ENCODE results near the gene MC1R. TPM values are rescaled to one million over a fixed set of nuclear protein-coding genes. Genes with fewer than 3 reads are reported as not detected.
A peak's percentile ranks its signal among the peaks of the same experiment; 100 is the strongest.

The MC1R gene
- total and polyA plus RNA-seq, 8 donors, result 1.3 to 11.3 (median 2.9) TPM

DNA sequence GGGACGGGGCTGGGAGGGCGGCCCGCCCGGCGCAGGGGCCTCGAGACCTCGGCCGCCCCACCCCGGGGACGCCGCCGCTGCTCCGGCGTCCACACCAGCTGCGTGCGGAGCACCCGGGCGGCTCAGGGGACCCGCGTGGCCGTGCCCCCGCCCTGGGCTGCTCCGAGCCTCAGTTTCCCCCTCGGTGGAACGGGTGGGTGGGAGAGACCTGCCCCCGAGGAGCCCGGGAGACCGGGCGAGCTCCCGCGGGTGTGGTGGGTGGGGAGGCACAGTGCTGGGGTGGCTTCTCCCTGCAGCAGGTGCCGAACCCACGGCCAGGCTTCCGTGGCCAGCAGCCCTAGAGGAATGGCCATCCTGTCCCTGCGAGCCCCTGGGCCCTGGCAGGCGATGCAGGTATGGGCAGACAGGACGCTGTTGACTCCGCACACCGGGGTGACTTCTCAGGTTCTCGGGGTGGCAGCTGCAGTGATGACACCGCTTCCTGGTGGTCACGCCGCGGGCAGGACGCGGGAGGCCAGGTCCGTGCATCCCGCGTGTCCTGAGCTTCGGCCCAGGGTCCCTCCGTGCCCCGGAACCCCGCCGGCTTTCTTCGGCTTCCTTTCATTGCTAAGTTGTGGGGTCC, 30.6 kb downstream of the MC1R start:
- Histone ChIP-seq H3K27ac (peak overlapping the region in 4 of 5 donors; percentile 9 to 77 (median 64)), H3K9me3 (no peaks in the 10 kb centered on the region), H3K27me3 (peaks cover 0 to 39% (median 0%) of the 10 kb centered on the region in 3 donors), H3K4me3 (peak overlapping the region; percentile 59 to 85 (median 70)), H3K36me3 (peaks cover 0 to 9% (median 3%) of the 10 kb centered on the region in 4 donors), H3K4me1 (peaks cover 18 to 26% (median 23%) of the 10 kb centered on the region in 4 donors)
- WGBS, 5 donors, result 19 to 74% (median 37%) methylated on average over 7 to 55 of the region's 55 CpGs
- DNase-seq, result no peak
- TF ChIP-seq POLR2AphosphoS5 (IDR thresholded peaks at IDR 0.05) (no peak), EP300 (IDR thresholded peaks at IDR 0.05) (no peak), POLR2A (IDR thresholded peaks at IDR 0.05) (no peak)
- TF ChIP-seq, protein P1, sequence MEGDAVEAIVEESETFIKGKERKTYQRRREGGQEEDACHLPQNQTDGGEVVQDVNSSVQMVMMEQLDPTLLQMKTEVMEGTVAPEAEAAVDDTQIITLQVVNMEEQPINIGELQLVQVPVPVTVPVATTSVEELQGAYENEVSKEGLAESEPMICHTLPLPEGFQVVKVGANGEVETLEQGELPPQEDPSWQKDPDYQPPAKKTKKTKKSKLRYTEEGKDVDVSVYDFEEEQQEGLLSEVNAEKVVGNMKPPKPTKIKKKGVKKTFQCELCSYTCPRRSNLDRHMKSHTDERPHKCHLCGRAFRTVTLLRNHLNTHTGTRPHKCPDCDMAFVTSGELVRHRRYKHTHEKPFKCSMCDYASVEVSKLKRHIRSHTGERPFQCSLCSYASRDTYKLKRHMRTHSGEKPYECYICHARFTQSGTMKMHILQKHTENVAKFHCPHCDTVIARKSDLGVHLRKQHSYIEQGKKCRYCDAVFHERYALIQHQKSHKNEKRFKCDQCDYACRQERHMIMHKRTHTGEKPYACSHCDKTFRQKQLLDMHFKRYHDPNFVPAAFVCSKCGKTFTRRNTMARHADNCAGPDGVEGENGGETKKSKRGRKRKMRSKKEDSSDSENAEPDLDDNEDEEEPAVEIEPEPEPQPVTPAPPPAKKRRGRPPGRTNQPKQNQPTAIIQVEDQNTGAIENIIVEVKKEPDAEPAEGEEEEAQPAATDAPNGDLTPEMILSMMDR (IDR thresholded peaks at IDR 0.05), result no peak
- intact Hi-C loops (cut with DNase I; ENCODE audit: low total_unique reads), result no loop called here

DNA sequence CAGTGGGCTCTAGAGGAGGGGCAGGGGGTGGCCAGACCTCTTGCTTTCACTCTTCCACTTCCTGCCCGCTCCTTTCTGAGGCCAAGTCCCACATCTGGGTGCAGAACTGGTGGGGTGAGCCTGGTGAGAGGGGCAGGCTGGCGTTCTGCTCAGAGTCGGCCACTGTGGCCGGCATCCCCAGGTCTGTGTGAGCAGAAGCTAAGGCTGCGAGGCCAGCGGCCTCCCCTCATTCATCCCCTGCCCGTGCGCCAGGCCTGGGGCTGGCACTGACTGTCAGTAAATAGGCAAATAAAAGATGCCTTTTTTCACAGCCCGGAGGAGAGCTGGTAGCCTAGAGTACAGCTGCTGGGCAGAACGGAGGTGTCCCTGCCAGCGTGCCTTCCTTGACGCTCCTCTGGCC, 31.1 kb downstream of the MC1R start:
- WGBS, 5 donors, result 72 to 81% (median 75%) methylated on average over 6 to 12 of the region's 12 CpGs
- H3K27ac ChIP-seq, result peak overlapping the region in 2 of 5 donors; percentile 72 to 77
- TF ChIP-seq, protein P1 (IDR thresholded peaks at IDR 0.05), result no peak
- TF ChIP-seq POLR2A (IDR thresholded peaks at IDR 0.05) (no peak), POLR2AphosphoS5 (IDR thresholded peaks at IDR 0.05) (no peak), EP300 (IDR thresholded peaks at IDR 0.05) (no peak)
- peaks cover 18 to 26% (median 23%) of the 10 kb centered on the region in 4 donors for H3K4me1 ChIP-seq
- no peaks in the 10 kb centered on the region for H3K9me3 ChIP-seq
- no peak for DNase-seq
- H3K36me3 ChIP-seq, result peaks cover 0 to 14% (median 6%) of the 10 kb centered on the region in 4 donors
- peaks cover 0 to 34% (median 0%) of the 10 kb centered on the region in 3 donors for H3K27me3 ChIP-seq
- H3K4me3 ChIP-seq, result peak overlapping the region; percentile 59 to 85 (median 70)
- intact Hi-C loops (cut with DNase I; ENCODE audit: low total_unique reads), result no loop called here

DNA sequence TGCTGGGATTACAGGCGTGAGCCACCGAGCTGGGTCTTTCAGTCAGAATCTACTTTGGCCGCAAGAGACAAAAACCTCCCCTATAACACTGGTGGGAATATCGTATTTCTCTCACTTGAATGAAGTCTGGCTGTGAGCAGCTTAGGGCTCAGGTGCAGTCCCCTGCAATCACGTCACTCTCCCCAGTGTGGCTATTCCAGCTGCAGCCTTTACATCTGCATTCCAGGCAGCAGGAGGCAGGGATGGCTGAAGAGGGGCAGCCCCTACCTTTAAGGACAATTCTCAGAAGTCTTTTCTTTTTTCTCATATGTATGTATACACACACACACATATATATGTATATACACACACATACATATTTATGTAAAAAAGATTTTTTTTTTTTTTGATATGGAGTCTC, 32.8 kb downstream of the MC1R start:
- intact Hi-C loops (cut with DNase I; ENCODE audit: low total_unique reads), result no loop called here
- Histone ChIP-seq H3K36me3 (peaks cover 0 to 31% (median 23%) of the 10 kb centered on the region in 4 donors), H3K9me3 (no peaks in the 10 kb centered on the region), H3K4me1 (peaks cover 18 to 26% (median 23%) of the 10 kb centered on the region in 4 donors), H3K4me3 (no peak overlapping the region), H3K27ac (no peak overlapping the region), H3K27me3 (peaks cover 0 to 17% (median 0%) of the 10 kb centered on the region in 3 donors)
- DNase-seq, result no peak
- TF ChIP-seq POLR2A (IDR thresholded peaks at IDR 0.05), result no peak
- no peak for TF ChIP-seq POLR2AphosphoS5 (IDR thresholded peaks at IDR 0.05)
- no peak for TF ChIP-seq EP300 (IDR thresholded peaks at IDR 0.05)
- TF ChIP-seq, protein P1 (IDR thresholded peaks at IDR 0.05), result no peak
- WGBS, 5 donors, result 91 to 99% (median 95%) methylated on average over 5 of the region's 5 CpGs

DNA sequence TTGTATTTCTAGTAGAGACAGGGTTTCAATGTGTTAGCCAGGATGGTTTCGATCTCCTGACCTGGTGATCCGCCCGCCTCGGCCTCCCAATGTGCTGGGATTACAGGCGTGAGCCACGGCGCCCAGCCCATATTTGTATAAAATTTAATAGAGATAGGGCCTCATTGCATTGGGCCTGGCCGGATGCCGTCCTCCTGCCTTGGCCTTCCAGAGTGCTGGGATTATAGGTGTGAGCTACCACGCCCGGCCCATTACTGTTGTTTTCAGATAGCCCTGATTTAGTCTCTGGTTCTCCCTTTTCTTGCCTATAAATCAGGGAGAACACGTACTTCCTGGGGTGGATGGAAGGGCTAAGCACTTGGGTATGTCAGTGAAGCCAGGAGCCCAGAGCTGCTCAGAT, 33.4 kb downstream of the MC1R start:
- no peak for DNase-seq
- intact Hi-C loops (cut with DNase I; ENCODE audit: low total_unique reads), result no loop called here
- H3K27me3 ChIP-seq, result peaks cover 0 to 11% (median 0%) of the 10 kb centered on the region in 3 donors
- no peaks in the 10 kb centered on the region for H3K9me3 ChIP-seq
- no peak overlapping the region for H3K4me3 ChIP-seq
- no peak overlapping the region for H3K27ac ChIP-seq
- H3K36me3 ChIP-seq, result peaks cover 0 to 37% (median 28%) of the 10 kb centered on the region in 4 donors
- TF ChIP-seq POLR2A (IDR thresholded peaks at IDR 0.05) (no peak), EP300 (IDR thresholded peaks at IDR 0.05) (no peak), POLR2AphosphoS5 (IDR thresholded peaks at IDR 0.05) (no peak)
- TF ChIP-seq, protein P1 (IDR thresholded peaks at IDR 0.05), result no peak
- WGBS, 5 donors, result 79 to 84% (median 82%) methylated on average over 12 of the region's 12 CpGs
- H3K4me1 ChIP-seq, result peaks cover 18 to 26% (median 23%) of the 10 kb centered on the region in 4 donors

Measured in stomach (tissue), 9 donors.